ENCODE results near the gene RPS3.

DNA sequence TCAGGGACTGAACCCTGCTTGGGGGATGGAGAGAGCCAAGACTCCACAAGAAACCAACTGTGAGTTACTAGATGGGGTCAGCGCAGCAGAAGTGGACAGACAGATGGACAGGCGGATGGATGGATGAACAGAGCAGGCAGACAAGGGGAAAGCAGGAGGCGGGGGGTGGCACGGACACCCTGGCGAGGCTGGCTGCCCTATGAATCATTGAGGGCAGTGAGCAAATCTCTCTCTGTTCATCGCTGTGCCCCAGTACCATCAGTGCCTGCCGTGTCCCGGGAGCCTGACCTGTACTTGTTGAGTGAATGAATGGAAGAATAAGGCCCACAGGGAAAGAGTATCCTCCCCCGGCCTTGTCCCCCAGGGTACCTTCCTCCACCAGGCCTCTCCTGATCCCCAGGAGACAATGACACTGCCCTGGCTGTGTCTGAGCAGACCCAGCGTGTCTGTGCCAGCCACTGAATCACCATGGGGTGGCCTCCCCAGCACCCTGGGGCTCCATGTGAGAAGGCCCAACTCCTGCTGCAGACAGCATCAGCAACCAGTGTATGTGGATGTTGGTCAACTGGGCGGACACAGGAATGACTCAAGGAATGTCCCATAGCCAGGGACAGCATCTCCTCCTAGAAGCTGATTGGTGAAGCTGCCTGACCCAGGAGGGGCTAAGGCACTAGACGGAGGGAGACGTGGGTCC lies 38.8 kb downstream of the RPS3 start:
- TF ChIP-seq, protein P1, sequence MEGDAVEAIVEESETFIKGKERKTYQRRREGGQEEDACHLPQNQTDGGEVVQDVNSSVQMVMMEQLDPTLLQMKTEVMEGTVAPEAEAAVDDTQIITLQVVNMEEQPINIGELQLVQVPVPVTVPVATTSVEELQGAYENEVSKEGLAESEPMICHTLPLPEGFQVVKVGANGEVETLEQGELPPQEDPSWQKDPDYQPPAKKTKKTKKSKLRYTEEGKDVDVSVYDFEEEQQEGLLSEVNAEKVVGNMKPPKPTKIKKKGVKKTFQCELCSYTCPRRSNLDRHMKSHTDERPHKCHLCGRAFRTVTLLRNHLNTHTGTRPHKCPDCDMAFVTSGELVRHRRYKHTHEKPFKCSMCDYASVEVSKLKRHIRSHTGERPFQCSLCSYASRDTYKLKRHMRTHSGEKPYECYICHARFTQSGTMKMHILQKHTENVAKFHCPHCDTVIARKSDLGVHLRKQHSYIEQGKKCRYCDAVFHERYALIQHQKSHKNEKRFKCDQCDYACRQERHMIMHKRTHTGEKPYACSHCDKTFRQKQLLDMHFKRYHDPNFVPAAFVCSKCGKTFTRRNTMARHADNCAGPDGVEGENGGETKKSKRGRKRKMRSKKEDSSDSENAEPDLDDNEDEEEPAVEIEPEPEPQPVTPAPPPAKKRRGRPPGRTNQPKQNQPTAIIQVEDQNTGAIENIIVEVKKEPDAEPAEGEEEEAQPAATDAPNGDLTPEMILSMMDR (conservative IDR thresholded peaks at IDR 0.05 in 1 of 2, IDR thresholded peaks at IDR 0.05 in 1 of 2; ENCODE audit: low read depth in 1 of 2, low read length in 2 of 2) = no peak
- no peak for TF ChIP-seq EZH2 (IDR thresholded peaks at IDR 0.05; ENCODE audit: low read length, missing control alignments)
